K562 (cell line): ENCODE results near the gene KCNF1. TPM values are rescaled to one million over a fixed set of nuclear protein-coding genes. Genes with fewer than 3 reads are reported as not detected.

Source experiments
- ATAC-seq: fragments of 200-7000 bp; cut with Tn5 transposase; 3 replicates; pipeline ENCODE4 v1.9.1; 2020; ENCODE audit warnings: moderate library complexity
- BruUV-seq: library from RNA; stranded (reverse); fragments of 400-500 nt; replicated peaks from 2 replicates; lab custom pipeline; 2021; lab: Mats Ljungman, UMichigan
- CTCF ChIA-PET: fragments of 300-600 bp; formaldehyde crosslinking; extraction: SDS; loops from one replicate; lab custom pipeline; 2021; ENCODE audit warnings: low intra/inter-chr PET ratio; lab: Yijun Ruan, JAX
- POLR2A ChIA-PET: fragments of 300-600, 350-650 bp; sonication (Branson Sonifier 250); formaldehyde crosslinking; extraction: SDS; loops from one replicate; lab custom pipeline; 2021; ENCODE audit warnings: antibody characterized with exemption, inconsistent platforms; lab: Yijun Ruan, JAX
- DNase-seq, 4 experiments: peaks; one replicate each; pipeline versions ENCODE4 v3.0.0 to v3.0.0-alpha.2; 2011 to 2018; ENCODE audit warnings: low spot score in 3 of 4, mixed read lengths in 3 of 4; ENCODE audit errors: extremely low read depth in 1 of 4
- FAIRE-seq: peaks from 2 replicates; lab custom pipeline; 2011; peaks lifted over from hg19 to GRCh38; lab: Jason Lieb, UNC
- H2AFZ ChIP-seq: 2 replicates; pipeline ENCODE4 v1.6.0; 2011; ENCODE audit warnings: low read depth, low read length, control low read depth, inconsistent platforms
- H3K27ac ChIP-seq: fragments of 200-600 bp; 3 replicates; pipeline ENCODE4 v1.8.0; 2011; ENCODE audit warnings: low read depth, mild to moderate bottlenecking, control low read depth, inconsistent platforms, low read length, moderate library complexity, mixed read lengths; ENCODE audit errors: extremely low read depth
- H3K27me3 ChIP-seq, 2 experiments: fragments of 300-600 bp in 1 of 2; 2 replicates in 1 of 2; 3 replicates in 1 of 2; pipeline versions ENCODE4 v1.6.0 to v1.8.0; 2011; ENCODE audit warnings: inconsistent platforms in 2 of 2, low read length in 2 of 2, mild to moderate bottlenecking in 1 of 2, mixed read lengths in 1 of 2, moderate library complexity in 1 of 2; ENCODE audit not compliant: control insufficient read depth in 2 of 2, insufficient read depth in 2 of 2
- H3K36me3 ChIP-seq: fragments of 300-600 bp; 3 replicates; pipeline ENCODE4 v1.8.0; 2011; ENCODE audit warnings: mild to moderate bottlenecking, low read length, inconsistent platforms; ENCODE audit not compliant: control insufficient read depth, insufficient read depth
- H3K4me1 ChIP-seq, 2 experiments: fragments of 200-600 bp in 1 of 2; replicated peaks in 1 of 2; 2 replicates in 1 of 2; 3 replicates in 1 of 2; pipeline versions ENCODE4 v1.5.1 to v1.8.0; 2011; ENCODE audit warnings: inconsistent platforms in 2 of 2, low read length in 2 of 2, mild to moderate bottlenecking in 1 of 2, mixed read lengths in 1 of 2, moderate library complexity in 1 of 2; ENCODE audit not compliant: control insufficient read depth in 2 of 2, insufficient read depth in 2 of 2
- H3K4me2 ChIP-seq: 2 replicates; pipeline ENCODE4 v1.6.1; 2011; ENCODE audit warnings: low read length, control low read depth, inconsistent platforms, mixed read lengths; ENCODE audit not compliant: insufficient read depth
- H3K4me3 ChIP-seq: fragments of 200-600 bp; sonication (generic), shearing (Covaris generic); 2 replicates; pipeline ENCODE4 v1.5.1; 2016; ENCODE audit warnings: control low read depth, inconsistent platforms
- H3K79me2 ChIP-seq: fragments of 200-600 bp; 3 replicates; pipeline ENCODE4 v1.8.0; 2011; ENCODE audit warnings: low read length, inconsistent platforms; ENCODE audit not compliant: control insufficient read depth, insufficient read depth
- H3K9ac ChIP-seq, 2 experiments: 2 replicates each; pipeline versions ENCODE4 v1.6.0 to v1.6.1; 2011; ENCODE audit warnings: low read depth in 2 of 2, low read length in 2 of 2, control low read depth in 1 of 2, inconsistent platforms in 1 of 2, mild to moderate bottlenecking in 1 of 2, mixed read lengths in 1 of 2; ENCODE audit not compliant: insufficient read depth in 1 of 2
- H3K9me1 ChIP-seq: one replicate; pipeline ENCODE4 v1.6.0; 2011; ENCODE audit warnings: inconsistent platforms, mild to moderate bottlenecking, low read length, moderate library complexity; ENCODE audit not compliant: control insufficient read depth, insufficient read depth
- H3K9me3 ChIP-seq: replicated peaks from 2 replicates; pipeline ENCODE4 v1.5.1; 2011; ENCODE audit warnings: low read depth, low read length, inconsistent platforms; ENCODE audit not compliant: control insufficient read depth, insufficient read depth
- H4K20me1 ChIP-seq: replicated peaks from 2 replicates; pipeline ENCODE4 v1.6.1; 2011; ENCODE audit warnings: low read length, inconsistent platforms, mixed read lengths; ENCODE audit not compliant: control insufficient read depth, insufficient read depth
- MECOM ChIP-seq: fragments of 250-450 bp; sonication (Bioruptor Pico); IDR thresholded peaks from 2 replicates; pipeline ENCODE4 v1.8.0; 2022; ENCODE audit warnings: inconsistent platforms
- RAD51 ChIP-seq: fragments of 450-650 bp; IDR thresholded peaks from 2 replicates; pipeline ENCODE4 v1.7.1; 2016; ENCODE audit warnings: low read depth, mild to moderate bottlenecking, borderline replicate concordance
- SAP30 ChIP-seq: fragments of 200-600 bp; sonication (generic); IDR thresholded peaks from 2 replicates; pipeline ENCODE4 v1.6.1; 2012; ENCODE audit warnings: borderline replicate concordance, low read depth, mild to moderate bottlenecking, moderate library complexity, low read length, control low read depth, inconsistent platforms; ENCODE audit not compliant: insufficient read depth, poor library complexity, severe bottlenecking
- SNRNP70 ChIP-seq: fragments of 200-400 bp; formaldehyde crosslinking; optimal IDR thresholded peaks from 2 replicates; pipeline ENCODE3; 2017; ENCODE audit warnings: low read depth, low read length
- ZNF134 ChIP-seq: fragments of 250-450 bp; sonication (Bioruptor Pico); conservative IDR thresholded peaks from 2 replicates; pipeline ENCODE4 v1.4.0; 2020
- ZNF668 ChIP-seq: fragments of 250-450 bp; sonication (Bioruptor Pico); IDR thresholded peaks from 2 replicates; pipeline ENCODE4 v1.8.0; 2022; ENCODE audit warnings: mild to moderate bottlenecking, inconsistent platforms
- WGBS: fragments of 100-300 bp; shearing (Covaris generic); methylation state at CpG from one replicate; pipeline ENCODE4 v1.1.6; 2016; ENCODE audit warnings: low coverage, mixed read lengths; ENCODE audit not compliant: insufficient coverage; ENCODE audit errors: missing lambda C conversion rate; 5-methylcytosine and 5-hydroxymethylcytosine counted together
- in situ Hi-C: fragments of 300-500 bp; cut with MboI; formaldehyde crosslinking; loops from 4 replicates; pipeline ENCODE4 v1.15.0; 2018; ENCODE audit warnings: inconsistent platforms, mixed read lengths
- intact Hi-C: fragments of 100-400 bp; cut with micrococcal nuclease; formaldehyde crosslinking; loops from 2 replicates; pipeline ENCODE4 v1.14.2; 2022
- polyA plus RNA-seq, 8 experiments: library from polyadenylated mRNA; depleted of rRNA in 4 of 8; stranded (reverse) in 5 of 8; unstranded in 3 of 8; fragments of >200 nt; fragmentation: Nextera tagmentation in 2 of 8; fragmentation: Illumina TruSeq in 1 of 8; extraction: Ambion mirVana in 2 of 8; extraction: Trizol in 1 of 8; gene quantifications; 2 replicates each; pipeline versions ENCODE4 v1.2.1 to v1.2.3, GENCODE V29; 2011 to 2014; ENCODE audit warnings: inconsistent platforms in 1 of 8, missing spikeins in 1 of 8
- total RNA-seq, 7 experiments: library from RNA; depleted of rRNA in 6 of 7; stranded (reverse); fragments of >200 nt in 6 of 7; fragmentation: Illumina TruSeq in 2 of 7; extraction: Trizol in 2 of 7; gene quantifications; 2 replicates each; pipeline versions ENCODE4 v1.2.1 to v1.2.3, GENCODE V29; 2011 to 2021; ENCODE audit warnings: low replicate concordance in 1 of 7
- TF ChIP-seq, protein P1 (sequence below): sonication (generic); formaldehyde crosslinking; IDR thresholded peaks from 2 replicates; pipeline ENCODE4 v1.8.0; 2022; ENCODE audit warnings: mild to moderate bottlenecking, low read depth, missing genetic modification reagents
- TF ChIP-seq, protein P2 (sequence below): fragments of 200-800 bp; sonication (Bioruptor generic); IDR thresholded peaks from 2 replicates; pipeline ENCODE4 v1.6.1; 2017; ENCODE audit warnings: missing genetic modification characterization, missing compliant biosample characterization
- TF ChIP-seq, protein P3 (sequence below): fragments of 450-650 bp; IDR thresholded peaks from 2 replicates; pipeline ENCODE4 v1.7.1; 2018; ENCODE audit warnings: mild to moderate bottlenecking, low read depth; ENCODE audit not compliant: partially characterized antibody
- TF ChIP-seq, protein P4 (sequence below): sonication (generic); formaldehyde crosslinking; IDR thresholded peaks from 2 replicates; pipeline ENCODE4 v1.8.0; 2022; ENCODE audit warnings: missing genetic modification reagents, mild to moderate bottlenecking, moderate library complexity, borderline replicate concordance

KCNF1 gene
- total and polyA plus RNA-seq, 9 of the 15 experiments (the other 6 are each of a cell fraction or from before 2014, with no cell fraction given) = not detected

DNA sequence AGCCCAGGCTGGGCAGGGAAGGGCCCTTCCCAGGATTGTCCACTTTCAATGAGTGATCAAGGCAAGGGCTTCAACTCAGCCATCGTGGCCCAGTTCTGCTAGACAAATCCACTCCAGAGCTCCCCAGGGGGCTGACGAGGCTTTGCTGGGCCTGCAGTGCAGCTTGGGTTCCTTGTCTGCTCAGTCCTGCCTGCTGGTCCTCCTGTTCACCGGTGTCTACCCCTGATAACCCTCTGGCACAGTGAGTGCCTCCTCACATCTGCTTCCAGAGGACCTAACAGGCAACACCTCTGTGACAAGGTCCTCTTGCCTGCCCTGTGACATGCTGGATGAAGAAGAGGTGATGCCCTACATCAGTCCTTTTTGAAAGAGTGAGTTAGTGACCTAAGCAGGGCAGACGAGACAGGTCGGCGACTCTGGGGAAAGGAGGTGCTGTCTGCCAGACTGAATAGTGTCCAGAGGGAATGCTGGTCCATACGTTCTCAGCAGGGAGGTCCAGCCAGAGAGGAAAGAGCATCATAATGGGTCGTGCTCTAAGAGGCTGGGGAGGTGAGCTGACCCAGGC, 20.9 kb upstream of the KCNF1 start (continued):
- TF ChIP-seq, protein P1, sequence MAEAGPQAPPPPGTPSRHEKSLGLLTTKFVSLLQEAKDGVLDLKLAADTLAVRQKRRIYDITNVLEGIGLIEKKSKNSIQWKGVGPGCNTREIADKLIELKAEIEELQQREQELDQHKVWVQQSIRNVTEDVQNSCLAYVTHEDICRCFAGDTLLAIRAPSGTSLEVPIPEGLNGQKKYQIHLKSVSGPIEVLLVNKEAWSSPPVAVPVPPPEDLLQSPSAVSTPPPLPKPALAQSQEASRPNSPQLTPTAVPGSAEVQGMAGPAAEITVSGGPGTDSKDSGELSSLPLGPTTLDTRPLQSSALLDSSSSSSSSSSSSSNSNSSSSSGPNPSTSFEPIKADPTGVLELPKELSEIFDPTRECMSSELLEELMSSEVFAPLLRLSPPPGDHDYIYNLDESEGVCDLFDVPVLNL (CRISPR knock-in tag) = no peak
- no peak for TF ChIP-seq ZNF668
- TF ChIP-seq, all 486 proteins: peak for 0

DNA sequence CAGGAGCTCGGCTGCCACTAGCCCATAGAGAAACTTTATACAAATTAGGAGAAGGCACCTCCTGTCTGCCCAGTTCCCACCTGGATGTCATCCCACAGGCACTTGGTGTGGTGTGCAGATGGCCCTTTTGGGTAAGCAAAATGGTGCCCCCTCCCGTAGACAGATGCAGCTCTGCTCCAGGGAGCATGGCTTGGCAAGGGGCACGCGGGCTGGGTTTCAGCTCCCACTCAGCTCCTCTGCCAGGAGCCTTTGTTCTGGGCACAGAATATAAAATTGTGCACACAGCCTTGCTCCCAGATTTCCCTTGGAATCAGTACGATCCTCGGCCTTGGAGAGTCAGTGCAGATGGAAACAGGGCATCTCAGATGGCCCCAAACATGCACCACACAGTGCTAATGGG, 20.3 kb upstream of the KCNF1 start:
- Histone ChIP-seq H3K4me2 (no peak overlapping the region), H3K27me3 (peaks cover 5 to 31% of the 10 kb centered on the region in 2 experiments; a peak in 2 of 5 replicates), H3K9ac (no peak overlapping the region), H4K20me1 (no peaks in the 10 kb centered on the region), H2AFZ (no peak overlapping the region), H3K4me1 (0 out of 5 replicates have a peak, but pooled peaks cover 0 to 3% of the 10 kb centered on the region in 2 experiments), H3K4me3 (no peak overlapping the region), H3K27ac (no peak overlapping the region), H3K9me3 (no peaks in the 10 kb centered on the region), H3K79me2 (no peaks in the 10 kb centered on the region), H3K36me3 (no peaks in the 10 kb centered on the region), H3K9me1 (no peaks in the 10 kb centered on the region)
- POLR2A ChIA-PET = no interaction called here
- BruUV-seq = no TSS peak
- CTCF ChIA-PET = no interaction called here
- intact Hi-C loops = no loop called here
- ATAC-seq = no peak
- 0% methylated on average over 6 of the region's 6 CpGs for WGBS
- DNase-seq = no peak
- in situ Hi-C loops = no loop called here
- no peak for TF ChIP-seq MECOM (CRISPR knock-in tag)
- TF ChIP-seq, protein P2, sequence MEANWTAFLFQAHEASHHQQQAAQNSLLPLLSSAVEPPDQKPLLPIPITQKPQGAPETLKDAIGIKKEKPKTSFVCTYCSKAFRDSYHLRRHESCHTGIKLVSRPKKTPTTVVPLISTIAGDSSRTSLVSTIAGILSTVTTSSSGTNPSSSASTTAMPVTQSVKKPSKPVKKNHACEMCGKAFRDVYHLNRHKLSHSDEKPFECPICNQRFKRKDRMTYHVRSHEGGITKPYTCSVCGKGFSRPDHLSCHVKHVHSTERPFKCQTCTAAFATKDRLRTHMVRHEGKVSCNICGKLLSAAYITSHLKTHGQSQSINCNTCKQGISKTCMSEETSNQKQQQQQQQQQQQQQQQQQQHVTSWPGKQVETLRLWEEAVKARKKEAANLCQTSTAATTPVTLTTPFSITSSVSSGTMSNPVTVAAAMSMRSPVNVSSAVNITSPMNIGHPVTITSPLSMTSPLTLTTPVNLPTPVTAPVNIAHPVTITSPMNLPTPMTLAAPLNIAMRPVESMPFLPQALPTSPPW (CRISPR knock-in tag) = no peak
- no peak for TF ChIP-seq SNRNP70
- TF ChIP-seq RAD51 = no peak
- TF ChIP-seq, protein P3, sequence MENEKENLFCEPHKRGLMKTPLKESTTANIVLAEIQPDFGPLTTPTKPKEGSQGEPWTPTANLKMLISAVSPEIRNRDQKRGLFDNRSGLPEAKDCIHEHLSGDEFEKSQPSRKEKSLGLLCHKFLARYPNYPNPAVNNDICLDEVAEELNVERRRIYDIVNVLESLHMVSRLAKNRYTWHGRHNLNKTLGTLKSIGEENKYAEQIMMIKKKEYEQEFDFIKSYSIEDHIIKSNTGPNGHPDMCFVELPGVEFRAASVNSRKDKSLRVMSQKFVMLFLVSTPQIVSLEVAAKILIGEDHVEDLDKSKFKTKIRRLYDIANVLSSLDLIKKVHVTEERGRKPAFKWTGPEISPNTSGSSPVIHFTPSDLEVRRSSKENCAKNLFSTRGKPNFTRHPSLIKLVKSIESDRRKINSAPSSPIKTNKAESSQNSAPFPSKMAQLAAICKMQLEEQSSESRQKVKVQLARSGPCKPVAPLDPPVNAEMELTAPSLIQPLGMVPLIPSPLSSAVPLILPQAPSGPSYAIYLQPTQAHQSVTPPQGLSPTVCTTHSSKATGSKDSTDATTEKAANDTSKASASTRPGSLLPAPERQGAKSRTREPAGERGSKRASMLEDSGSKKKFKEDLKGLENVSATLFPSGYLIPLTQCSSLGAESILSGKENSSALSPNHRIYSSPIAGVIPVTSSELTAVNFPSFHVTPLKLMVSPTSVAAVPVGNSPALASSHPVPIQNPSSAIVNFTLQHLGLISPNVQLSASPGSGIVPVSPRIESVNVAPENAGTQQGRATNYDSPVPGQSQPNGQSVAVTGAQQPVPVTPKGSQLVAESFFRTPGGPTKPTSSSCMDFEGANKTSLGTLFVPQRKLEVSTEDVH = no peak
- TF ChIP-seq, protein P4, sequence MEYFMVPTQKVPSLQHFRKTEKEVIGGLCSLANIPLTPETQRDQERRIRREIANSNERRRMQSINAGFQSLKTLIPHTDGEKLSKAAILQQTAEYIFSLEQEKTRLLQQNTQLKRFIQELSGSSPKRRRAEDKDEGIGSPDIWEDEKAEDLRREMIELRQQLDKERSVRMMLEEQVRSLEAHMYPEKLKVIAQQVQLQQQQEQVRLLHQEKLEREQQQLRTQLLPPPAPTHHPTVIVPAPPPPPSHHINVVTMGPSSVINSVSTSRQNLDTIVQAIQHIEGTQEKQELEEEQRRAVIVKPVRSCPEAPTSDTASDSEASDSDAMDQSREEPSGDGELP (CRISPR knock-in tag) = no peak
- TF ChIP-seq ZNF134 (CRISPR knock-in tag) = no peak
- no peak for TF ChIP-seq SAP30
- FAIRE-seq = no peak
